NCI-H82 (cell line): Measurements from ENCODE around the gene IL1F10.

Source experiments
- DNase-seq: peaks from one replicate; lab custom pipeline; 2025; lab: John Stamatoyannopoulos, UW

IL1F10 gene

DNA sequence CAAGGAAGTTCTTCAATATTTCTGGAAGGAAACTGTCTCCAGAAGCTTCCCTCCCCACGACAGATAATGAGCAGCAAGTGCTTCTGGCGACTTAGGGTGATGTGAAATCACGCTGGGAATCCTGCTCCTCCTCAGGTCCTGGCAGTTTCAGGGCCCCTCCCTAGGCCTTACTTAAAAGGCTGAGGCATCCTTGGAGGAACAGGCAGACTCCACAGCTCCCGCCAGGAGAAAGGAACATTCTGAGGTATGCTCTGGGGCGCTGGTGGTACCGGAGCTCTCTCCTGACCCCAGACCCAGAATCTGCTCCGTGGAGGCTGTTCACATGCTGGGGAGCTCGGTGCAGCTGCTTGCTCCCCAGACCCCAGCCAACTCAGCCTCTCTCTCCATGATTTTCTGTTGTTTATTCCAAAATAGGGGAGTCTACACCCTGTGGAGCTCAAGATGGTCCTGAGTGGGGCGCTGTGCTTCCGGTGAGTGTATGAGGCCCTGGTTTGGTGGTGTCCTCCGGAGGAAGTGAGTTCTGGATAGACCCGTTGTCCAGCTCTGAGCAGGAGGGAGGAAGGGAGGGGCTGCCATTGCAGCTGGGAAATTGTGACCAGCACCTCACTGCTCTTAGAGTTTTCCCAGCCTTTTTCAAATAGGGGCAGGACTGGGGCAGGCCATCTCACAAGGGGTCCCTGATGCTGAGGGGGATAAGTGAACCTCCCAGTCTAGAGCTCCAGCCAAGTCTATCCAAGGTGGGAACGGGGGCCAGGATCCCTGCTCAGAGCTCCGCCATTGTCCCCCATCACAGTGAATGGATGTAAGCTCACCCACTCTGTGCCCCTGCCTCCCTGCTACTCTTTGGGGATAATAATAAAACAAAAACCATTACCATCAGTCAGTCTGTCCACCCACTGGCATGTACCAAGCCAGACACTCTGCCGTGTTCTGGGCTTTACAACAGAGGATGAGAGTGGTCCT lies 8.5 kb upstream of the IL1F10 start, which contains the start of gene IL36RN:
Gene IL36RN, plus strand, starts transcription at position 201 of the 963 bp plus-strand sequence. Its CDS starts 241 bp downstream, at position 442.
- DNase-seq = no peak

DNA sequence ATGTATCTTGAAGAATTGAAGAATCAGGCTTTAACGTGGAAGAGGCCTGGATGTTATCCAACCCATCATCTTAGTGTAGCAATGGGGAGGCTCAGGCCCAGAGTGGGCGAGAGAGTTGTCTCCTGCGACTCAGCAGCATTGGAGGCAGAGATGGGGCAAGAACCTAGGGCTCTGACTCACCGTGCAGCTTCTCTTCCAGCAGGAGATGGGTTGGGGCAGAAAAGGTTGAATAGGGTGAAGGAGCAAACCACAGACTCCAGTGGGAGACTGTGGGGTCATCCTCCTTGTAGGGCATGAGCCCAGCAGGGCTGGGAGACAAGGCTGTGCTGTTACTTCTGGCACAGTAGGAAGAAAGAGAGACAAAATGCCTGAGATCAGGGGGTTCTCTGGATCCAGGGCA lies 7.4 kb upstream of the IL1F10 start:
- DNase-seq = no peak

DNA sequence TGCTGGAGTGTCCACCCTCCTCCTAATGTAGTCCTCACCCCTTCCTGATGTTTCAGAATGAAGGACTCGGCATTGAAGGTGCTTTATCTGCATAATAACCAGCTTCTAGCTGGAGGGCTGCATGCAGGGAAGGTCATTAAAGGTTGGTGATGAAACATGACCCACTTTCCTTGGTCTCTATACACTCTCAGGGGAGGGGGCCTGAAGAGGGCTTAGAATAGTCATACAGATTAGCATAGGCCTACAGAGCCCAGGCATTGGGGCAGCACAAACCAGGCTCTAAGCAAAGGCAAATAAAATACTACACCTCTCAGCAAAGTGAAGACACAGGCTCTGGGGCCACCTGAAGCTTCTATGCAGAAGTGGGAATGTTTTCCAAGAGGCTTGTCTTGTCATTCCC lies 7.0 kb upstream of the IL1F10 start:
- no peak for DNase-seq

DNA sequence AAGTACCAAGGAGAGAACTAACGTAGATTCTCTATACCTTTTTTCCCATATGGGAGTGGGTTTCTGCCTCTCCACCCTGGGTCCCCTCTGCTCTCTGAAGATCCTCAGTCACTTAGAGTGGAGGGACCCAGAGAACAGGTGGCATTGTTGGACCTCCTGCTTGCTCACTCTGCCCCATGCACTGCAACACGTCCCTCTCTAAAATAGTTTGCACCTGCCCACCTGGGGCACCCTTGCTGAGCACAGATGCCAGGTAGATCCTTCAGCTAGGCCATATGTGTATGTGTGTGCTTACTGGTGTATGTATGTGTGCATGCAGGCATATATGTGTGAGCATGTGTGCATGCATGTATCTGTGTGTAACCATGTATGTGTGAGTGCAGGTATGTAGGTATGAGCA lies 6.5 kb upstream of the IL1F10 start:
- no peak for DNase-seq

DNA sequence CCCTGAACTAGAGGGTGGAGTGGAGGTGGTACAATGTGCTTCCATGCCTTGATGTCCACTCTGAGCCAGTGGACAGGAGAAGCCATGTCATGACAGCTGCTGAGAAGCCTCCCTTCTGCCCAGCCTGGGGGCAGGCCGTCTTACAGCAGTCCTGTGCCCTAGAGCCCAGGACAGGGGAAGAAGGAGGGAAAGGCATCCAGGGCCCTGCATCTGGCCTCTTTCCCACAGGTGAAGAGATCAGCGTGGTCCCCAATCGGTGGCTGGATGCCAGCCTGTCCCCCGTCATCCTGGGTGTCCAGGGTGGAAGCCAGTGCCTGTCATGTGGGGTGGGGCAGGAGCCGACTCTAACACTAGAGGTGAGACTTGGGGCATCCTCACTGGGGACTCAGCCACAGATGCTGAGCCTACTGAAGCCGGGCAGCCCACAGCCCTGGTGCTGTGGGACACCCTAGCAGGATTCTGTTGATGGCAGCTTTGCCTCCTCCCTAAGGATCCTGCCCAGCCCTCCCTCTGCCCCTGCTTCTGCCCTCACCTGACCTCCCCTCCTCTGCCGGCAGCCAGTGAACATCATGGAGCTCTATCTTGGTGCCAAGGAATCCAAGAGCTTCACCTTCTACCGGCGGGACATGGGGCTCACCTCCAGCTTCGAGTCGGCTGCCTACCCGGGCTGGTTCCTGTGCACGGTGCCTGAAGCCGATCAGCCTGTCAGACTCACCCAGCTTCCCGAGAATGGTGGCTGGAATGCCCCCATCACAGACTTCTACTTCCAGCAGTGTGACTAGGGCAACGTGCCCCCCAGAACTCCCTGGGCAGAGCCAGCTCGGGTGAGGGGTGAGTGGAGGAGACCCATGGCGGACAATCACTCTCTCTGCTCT lies 5.6 kb upstream of the IL1F10 start:
- DNase-seq = no peak

DNA sequence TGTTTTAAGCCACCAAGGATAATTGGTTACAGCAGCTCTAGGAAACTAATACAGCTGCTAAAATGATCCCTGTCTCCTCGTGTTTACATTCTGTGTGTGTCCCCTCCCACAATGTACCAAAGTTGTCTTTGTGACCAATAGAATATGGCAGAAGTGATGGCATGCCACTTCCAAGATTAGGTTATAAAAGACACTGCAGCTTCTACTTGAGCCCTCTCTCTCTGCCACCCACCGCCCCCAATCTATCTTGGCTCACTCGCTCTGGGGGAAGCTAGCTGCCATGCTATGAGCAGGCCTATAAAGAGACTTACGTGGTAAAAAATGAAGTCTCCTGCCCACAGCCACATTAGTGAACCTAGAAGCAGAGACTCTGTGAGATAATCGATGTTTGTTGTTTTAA lies 3.5 kb upstream of the IL1F10 start:
- no peak for DNase-seq

DNA sequence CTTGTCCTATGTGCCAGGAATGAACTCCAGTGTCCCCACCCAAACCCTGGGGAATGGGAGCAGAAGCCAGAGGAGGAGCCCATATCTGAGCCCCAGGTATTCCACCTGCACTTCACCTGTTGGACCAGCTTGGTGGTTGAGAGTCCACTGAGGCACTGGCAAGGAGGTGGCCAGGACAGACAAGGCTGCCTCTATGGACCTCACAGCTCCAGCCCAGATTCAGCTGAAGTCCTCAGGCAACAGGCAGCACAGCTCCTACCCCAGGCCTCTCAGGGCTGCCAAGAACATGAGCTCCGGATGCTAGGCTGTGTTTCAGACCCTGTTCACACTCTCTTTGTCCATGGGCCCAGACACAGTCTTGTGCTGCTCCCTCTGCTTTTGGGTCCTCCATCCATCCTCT lies 2.9 kb upstream of the IL1F10 start:
- DNase-seq = no peak

DNA sequence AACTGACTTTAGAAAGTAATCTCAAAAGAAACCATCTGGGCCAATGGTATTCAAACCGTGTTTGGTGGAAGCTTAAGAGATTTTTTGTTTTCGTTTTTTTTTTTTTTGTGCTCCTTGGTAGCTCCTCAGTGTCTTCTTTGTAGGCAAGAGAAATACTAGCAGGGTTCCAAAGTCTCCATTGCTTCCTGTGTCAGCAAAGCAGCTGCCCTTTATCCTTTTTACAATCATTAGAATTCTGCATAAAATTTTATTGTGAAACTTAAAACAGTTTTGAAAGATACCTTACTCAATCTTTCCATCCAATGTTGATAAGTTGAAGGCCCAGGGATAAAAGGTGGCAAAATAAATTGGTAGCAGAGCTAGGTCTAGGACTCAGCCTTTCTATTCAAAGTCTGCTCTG lies 479 bp downstream of the IL1F10 start:
- no peak for DNase-seq

DNA sequence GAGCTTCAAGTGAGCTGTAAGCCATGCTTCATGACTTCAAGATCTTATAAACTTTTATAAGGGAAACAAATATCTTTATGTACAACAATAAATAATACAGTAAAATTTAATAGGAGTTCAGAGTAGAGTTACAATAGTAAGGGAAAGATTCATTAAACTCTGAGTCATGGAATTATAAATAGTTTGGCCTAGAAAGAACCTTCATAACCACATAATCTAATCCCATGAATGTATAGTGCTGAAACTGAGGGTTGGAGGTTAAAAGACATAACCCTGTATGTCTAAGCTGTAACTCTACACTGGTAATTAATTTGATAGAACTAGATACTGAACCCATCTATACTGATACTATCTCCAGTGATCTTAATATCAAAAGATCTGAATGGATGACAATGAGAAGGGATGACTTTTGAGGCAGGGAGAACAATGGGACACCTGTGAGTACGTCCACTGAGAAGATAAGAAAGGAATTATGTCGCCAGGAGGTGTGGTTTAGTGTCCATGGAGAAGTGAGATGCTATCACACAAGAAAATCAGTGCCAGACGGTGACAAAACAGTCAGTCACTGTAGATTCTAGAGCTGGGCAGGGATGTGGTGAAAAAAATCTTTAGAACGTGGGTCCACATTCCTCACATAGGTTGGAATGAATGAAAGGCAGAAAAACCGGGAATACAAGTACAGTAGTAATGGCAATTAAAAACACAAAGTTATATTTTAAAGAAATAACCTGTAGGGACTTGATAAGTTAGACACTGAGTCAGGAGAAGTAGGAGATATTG lies 1.1 kb downstream of the IL1F10 start:
- peak; percentile 17 for DNase-seq

DNA sequence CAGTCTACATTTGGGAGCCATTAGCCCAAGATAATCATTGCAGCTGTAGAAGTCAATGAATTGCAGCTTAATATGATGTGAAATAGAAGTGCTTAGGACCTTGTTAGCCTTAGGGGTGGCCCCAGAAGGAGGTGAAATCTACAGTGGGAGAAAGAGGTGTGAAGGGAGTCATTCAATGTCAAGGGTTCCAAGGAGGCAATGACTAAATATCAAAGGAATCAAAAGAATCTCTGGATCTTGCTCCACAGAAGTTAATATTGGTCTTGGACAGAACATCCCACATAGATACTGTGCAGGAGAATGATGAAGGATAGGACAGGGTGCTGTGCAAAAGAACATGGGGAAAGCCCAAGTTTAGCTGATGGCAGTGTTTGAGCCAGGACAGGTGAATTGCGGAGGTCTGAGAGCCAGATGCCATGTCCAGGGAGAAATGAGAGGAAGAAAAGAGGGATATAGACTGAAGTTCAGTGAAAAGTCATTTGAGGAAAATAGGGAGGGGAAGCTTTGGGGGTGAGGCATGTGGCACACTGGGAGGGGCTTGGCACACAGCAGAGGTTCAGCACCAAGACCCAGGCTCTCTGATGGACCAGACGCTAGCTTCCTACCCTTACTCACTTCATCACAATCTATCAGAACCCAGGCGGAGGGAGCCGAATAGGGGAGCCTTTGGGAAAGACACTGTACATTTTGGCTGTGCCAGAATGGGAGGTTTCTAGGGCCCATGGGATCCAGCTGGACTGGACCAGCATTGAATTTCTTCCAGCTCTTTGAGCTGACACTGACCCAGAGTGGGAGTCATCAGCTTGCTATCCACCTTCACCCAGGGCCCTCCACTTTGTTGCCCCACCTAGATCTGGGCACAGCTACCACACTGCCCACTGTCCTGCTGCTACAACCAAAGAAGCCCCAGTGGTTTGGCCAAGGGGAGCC lies 2.2 kb downstream of the IL1F10 start:
- no peak for DNase-seq

DNA sequence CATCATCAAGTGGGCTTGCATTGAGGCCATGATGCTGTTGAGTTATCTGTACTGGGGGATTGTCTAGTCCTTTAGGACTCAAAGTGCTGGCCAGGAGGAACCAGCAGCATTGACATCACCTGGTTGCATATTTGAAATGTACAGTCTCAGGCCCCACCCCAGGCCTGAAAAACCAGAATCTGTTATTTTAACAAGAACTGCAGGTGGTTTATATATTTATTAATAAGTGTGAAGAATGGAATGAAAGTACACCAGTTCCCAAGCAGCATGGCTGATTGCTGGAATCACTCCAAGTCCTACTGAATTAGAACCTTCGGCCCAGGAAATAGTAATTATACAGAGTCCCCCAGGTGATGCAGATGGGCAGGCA lies 2.8 kb downstream of the IL1F10 start:
- no peak for DNase-seq

DNA sequence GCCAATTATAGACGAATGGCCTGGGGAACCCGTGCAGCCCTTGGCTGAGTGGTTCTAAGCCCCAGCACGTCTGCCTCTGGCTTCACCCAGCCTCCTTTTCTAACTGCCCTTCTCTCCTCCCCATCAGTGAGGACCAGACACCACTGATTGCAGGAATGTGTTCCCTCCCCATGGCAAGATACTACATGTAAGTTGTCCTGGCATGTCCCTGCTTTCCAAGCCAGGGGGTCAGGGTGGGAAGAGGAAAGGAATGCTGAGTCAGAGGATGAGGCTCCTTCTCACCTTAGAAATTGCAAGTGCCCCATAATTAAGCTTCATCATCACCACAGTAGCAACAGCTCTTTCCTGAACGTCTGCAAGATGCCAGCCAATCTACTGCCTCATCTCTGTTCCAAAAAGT lies 4.8 kb downstream of the IL1F10 start:
- no peak for DNase-seq

DNA sequence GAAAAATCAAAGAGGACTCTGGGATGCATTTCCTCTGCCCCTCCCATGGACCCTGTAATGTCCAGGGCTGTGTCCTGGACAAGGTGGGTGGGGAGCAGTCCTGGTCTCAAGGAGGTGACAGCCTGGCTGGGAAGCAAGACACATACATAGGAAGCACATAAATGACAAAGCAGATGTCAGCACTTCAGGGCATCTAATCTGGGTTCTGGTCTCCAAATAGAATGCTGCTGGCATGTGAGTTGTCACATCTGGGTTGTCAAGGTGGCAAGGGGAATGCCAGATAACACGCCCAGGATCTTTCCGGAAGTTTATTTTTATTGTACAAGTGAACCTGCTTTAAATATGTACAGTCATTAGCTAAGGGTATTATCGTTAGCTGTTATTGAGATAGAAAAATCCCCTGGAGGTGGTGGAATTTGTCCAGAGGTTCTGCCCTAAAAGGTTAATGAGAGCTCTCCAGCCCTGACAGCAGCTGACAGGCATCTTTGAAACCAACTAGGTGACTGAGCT lies 5.6 kb downstream of the IL1F10 start:
- DNase-seq = no peak

DNA sequence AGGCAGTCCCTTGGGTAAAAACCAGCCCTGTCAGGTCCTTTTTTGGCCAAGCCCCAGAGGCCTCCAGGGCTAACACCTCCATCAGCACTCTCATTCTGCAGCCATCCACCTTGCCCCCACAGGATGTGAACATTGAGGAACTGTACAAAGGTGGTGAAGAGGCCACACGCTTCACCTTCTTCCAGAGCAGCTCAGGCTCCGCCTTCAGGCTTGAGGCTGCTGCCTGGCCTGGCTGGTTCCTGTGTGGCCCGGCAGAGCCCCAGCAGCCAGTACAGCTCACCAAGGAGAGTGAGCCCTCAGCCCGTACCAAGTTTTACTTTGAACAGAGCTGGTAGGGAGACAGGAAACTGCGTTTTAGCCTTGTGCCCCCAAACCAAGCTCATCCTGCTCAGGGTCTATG lies 7.3 kb downstream of the IL1F10 start:
- no peak for DNase-seq

DNA sequence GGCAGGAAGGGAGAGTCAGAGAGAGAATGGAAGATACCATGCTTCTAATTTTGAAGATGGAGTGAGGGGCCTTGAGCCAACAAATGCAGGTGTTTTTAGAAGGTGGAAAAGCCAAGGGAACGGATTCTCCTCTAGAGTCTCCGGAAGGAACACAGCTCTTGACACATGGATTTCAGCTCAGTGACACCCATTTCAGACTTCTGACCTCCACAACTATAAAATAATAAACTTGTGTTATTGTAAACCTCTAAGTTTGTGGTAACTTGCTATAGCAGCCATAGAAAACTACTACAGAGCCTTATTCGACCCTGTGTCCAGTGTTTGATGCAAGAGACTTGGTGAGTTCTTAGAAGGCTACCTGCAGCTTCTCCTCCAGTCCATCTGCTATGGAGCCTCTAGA lies 7.8 kb downstream of the IL1F10 start:
- DNase-seq = no peak

DNA sequence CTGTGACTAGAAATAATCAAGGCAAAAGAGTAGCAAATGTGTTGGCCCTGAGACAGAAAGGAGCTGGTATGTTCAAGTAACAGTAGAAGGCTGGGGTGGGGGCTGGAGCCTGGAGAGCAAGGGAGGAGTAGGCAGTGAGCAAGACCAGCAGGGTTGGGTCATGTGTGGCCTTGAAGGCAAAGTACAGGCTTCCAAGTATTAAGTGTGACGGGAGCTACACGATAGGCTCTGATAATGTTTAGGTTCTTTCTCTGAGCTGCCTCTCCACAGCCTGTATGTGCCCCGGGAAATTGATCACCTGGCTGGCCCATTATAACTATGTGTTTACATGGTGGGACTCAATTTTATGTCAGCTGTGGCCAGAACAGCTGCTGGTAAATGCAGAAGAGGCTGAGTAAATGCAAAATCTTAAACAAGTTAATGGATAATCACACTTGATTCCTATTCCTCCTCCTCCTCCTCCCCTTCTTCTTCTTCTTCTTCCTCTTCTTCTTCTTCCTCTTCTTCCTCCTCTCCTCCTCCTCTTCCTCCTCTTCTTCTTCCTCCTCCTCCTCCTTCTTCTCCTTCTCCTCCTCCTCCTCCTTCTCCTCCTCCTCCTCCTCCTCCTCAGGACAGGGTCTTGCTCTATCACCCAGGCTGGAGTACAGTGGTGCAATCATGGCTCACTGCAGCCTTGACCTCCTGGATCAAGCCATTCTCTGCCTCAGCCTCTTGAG lies 9.3 kb downstream of the IL1F10 start:
- DNase-seq = no peak

DNA sequence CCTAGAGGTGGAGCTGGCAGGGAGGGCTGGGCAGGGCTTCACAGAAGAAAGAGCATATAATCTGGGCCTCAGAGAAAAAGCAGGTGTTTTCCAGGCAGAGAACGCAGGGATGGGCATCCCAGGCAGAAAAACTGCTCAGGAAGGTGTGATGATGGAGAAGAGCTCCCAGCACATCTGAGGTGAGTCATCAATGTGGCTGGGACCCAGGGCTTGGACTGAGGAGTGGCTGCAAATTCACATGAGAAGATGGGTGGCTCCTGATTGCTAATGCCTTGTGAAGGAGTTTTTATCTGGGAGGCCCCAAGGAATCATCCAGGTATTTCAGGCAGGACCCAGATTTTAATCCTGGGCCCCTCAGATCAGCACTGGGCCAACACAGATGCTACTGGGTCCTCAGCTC lies 10.2 kb downstream of the IL1F10 start:
- no peak for DNase-seq

DNA sequence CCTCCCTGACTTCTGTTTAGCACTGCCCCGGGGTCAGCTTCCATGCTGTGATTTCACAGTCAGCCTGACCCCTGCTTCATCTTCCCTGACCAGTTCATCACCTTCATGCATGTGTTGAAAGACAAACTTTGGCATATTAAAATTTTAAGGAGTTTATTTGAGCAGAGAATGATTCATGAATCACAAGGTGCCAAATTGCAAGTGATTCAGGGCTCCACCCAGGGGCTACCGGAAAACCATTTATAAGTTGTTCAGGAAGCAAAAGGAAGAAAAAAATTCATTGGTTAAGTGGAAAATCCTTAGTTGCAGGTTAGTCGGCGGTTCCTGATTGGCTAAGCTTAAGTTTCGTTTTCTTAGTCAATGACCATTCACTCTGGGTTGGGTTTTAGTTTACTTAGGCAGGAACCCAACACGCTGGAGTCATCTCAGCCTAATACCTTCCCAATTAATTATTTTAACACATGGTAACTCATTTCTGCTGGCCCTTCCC lies 10.6 kb downstream of the IL1F10 start:
- no peak for DNase-seq

DNA sequence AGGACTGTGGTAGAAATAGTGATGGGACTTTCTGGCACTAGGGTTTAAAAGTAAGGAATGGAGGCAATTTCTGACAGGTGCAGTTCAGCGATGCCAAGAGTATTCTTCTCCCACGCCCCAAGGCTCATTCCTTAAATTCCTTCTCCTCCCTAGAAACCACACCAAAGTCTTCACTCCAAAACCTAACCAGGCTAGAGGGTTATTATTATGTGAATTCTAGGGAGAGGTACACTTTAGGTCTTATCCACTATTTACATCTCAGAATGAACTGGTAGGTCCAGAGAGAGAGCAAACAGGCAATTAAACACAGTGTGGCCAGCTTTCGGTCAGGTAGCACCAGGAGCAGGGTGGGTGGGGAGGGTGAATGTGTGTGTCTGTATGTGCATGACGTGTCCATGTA lies 11.4 kb downstream of the IL1F10 start:
- DNase-seq = no peak

DNA sequence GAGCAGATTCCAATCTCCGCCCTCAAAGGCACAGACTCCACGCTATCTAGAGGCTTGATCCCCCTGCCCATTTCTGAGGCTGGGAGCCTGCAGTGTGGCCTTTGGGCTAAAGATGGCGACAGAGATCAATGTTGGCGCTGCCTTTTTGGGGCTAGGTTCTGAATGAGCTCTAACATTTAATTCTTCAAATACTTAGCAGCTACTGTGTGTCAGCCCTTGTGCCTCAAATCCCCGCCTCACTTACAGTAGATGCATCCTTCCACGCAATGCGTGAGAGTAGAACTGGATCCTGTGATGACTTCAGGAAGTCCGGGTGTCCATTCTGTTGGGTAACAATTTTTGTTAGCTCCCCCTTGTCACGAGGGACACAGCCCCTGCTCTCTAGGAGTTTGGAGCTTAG lies 12.4 kb downstream of the IL1F10 start:
- peak; percentile 81 for DNase-seq
